WTC11 (cell line): ENCODE measurements around the gene LHFPL2. TPM values are rescaled to one million over a fixed set of nuclear protein-coding genes. Genes with fewer than 3 reads are reported as not detected.

ENCODE experiments used
- ATAC-seq: fragments of 200-7000 bp; cut with Tn5 transposase; 2 replicates; pipeline ENCODE4 v1.10.0; 2021; ENCODE audit warnings: mild to moderate bottlenecking, moderate library complexity
- CTCF ChIA-PET: fragments of 300-600 bp; sonication (Branson Sonifier 250); formaldehyde crosslinking; loops from one replicate; lab custom pipeline; 2021; ENCODE audit warnings: antibody characterized with exemption; lab: Charles Lee
- POLR2A ChIA-PET: fragments of 350-600 bp; sonication (Branson Sonifier 250); formaldehyde crosslinking; loops from one replicate; lab custom pipeline; 2021; ENCODE audit warnings: antibody characterized with exemption; lab: Charles Lee
- DNase-seq: peaks from one replicate; pipeline ENCODE4 v3.0.0; 2021; ENCODE audit warnings: low spot score
- H3K27ac Mint-ChIP-seq: 2 replicates; pipeline ENCODE4 v1.8.0; 2021; ENCODE audit warnings: mixed read lengths
- H3K27me3 Mint-ChIP-seq: 2 replicates; pipeline ENCODE4 v1.8.0; 2021; ENCODE audit warnings: low read depth, mild to moderate bottlenecking, moderate library complexity, mixed read lengths
- H3K36me3 Mint-ChIP-seq: 2 replicates; pipeline ENCODE4 v1.8.0; 2021; ENCODE audit warnings: mixed read lengths
- H3K4me1 Mint-ChIP-seq: 2 replicates; pipeline ENCODE4 v1.8.0; 2022; ENCODE audit warnings: mixed read lengths
- H3K4me3 Mint-ChIP-seq: 2 replicates; pipeline ENCODE4 v1.8.0; 2021; ENCODE audit warnings: mild to moderate bottlenecking, moderate library complexity, mixed read lengths
- H3K9me3 Mint-ChIP-seq: 2 replicates; pipeline ENCODE4 v1.8.0; 2021; ENCODE audit warnings: mixed read lengths
- AR ChIP-seq: fragments of 250-450 bp; sonication (Bioruptor Pico); IDR thresholded peaks from 2 replicates; pipeline ENCODE4 v1.9.0; 2021; ENCODE audit warnings: mild to moderate bottlenecking
- ATF1 ChIP-seq: sonication (generic); formaldehyde crosslinking; IDR thresholded peaks from 2 replicates; pipeline ENCODE4 v1.8.1; 2023; ENCODE audit warnings: mild to moderate bottlenecking, moderate library complexity, missing genetic modification reagents
- CREB1 ChIP-seq: sonication (generic); formaldehyde crosslinking; IDR thresholded peaks from 2 replicates; pipeline ENCODE4 v1.8.0; 2023; ENCODE audit warnings: mild to moderate bottlenecking, missing genetic modification reagents
- CREM ChIP-seq: sonication (generic); formaldehyde crosslinking; IDR thresholded peaks from 2 replicates; pipeline ENCODE4 v1.8.1; 2022; ENCODE audit warnings: mild to moderate bottlenecking, missing genetic modification reagents, moderate library complexity
- EMX1 ChIP-seq: fragments of 250-450 bp; sonication (Bioruptor Pico); IDR thresholded peaks from 2 replicates; pipeline ENCODE4 v1.8.0; 2021; ENCODE audit warnings: mild to moderate bottlenecking
- ERG ChIP-seq: fragments of 250-450 bp; sonication (Bioruptor Pico); IDR thresholded peaks from 2 replicates; pipeline ENCODE4 v1.8.0; 2021; ENCODE audit warnings: mild to moderate bottlenecking
- GTF2I ChIP-seq: fragments of 250-450 bp; sonication (Bioruptor Pico); conservative IDR thresholded peaks from 2 replicates; pipeline ENCODE4 v1.4.0; 2021; ENCODE audit warnings: mild to moderate bottlenecking
- JUN ChIP-seq: sonication (generic); formaldehyde crosslinking; IDR thresholded peaks from 2 replicates; pipeline ENCODE4 v1.8.0; 2023; ENCODE audit warnings: mild to moderate bottlenecking, missing genetic modification reagents
- MXD4 ChIP-seq: fragments of 250-450 bp; sonication (Bioruptor Pico); IDR thresholded peaks from 2 replicates; pipeline ENCODE4 v1.8.0; 2021; ENCODE audit warnings: mild to moderate bottlenecking, moderate library complexity, borderline replicate concordance
- NFE2L1 ChIP-seq: sonication (generic); formaldehyde crosslinking; IDR thresholded peaks from 2 replicates; pipeline ENCODE4 v1.8.1; 2023; ENCODE audit warnings: missing genetic modification reagents
- NR2C2 ChIP-seq: sonication (generic); formaldehyde crosslinking; IDR thresholded peaks from 2 replicates; pipeline ENCODE4 v1.8.0; 2022; ENCODE audit warnings: mild to moderate bottlenecking, missing genetic modification reagents
- OVOL2 ChIP-seq: fragments of 250-450 bp; sonication (Bioruptor Pico); IDR thresholded peaks from 2 replicates; pipeline ENCODE4 v1.9.0; 2021; ENCODE audit warnings: mild to moderate bottlenecking, borderline replicate concordance
- SMAD4 ChIP-seq: sonication (generic); formaldehyde crosslinking; IDR thresholded peaks from 2 replicates; pipeline ENCODE4 v1.8.0; 2022; ENCODE audit warnings: mild to moderate bottlenecking, missing genetic modification reagents
- TP53 ChIP-seq: sonication (generic); formaldehyde crosslinking; IDR thresholded peaks from 2 replicates; pipeline ENCODE4 v1.8.1; 2023; ENCODE audit warnings: mild to moderate bottlenecking, missing genetic modification reagents
- ZBTB21 ChIP-seq: sonication (generic); formaldehyde crosslinking; IDR thresholded peaks from 2 replicates; pipeline ENCODE4 v1.8.1; 2023; ENCODE audit warnings: mild to moderate bottlenecking, missing genetic modification reagents, borderline replicate concordance
- ZBTB43 ChIP-seq: sonication (generic); formaldehyde crosslinking; IDR thresholded peaks from 2 replicates; pipeline ENCODE4 v1.8.1; 2023; ENCODE audit warnings: mild to moderate bottlenecking, missing genetic modification reagents
- ZNF232 ChIP-seq: sonication (generic); formaldehyde crosslinking; IDR thresholded peaks from 2 replicates; pipeline ENCODE4 v1.8.0; 2022; ENCODE audit warnings: mild to moderate bottlenecking, missing genetic modification reagents
- ZNF281 ChIP-seq: sonication (generic); formaldehyde crosslinking; IDR thresholded peaks from 2 replicates; pipeline ENCODE4 v1.8.0; 2023; ENCODE audit warnings: mild to moderate bottlenecking, missing genetic modification reagents
- ZNF396 ChIP-seq: fragments of 250-450 bp; sonication (Bioruptor Pico); IDR thresholded peaks from 2 replicates; pipeline ENCODE4 v1.8.0; 2021; ENCODE audit warnings: mild to moderate bottlenecking, moderate library complexity, borderline replicate concordance
- total RNA-seq: library from RNA; stranded (reverse); gene quantifications from 3 replicates; pipeline ENCODE4 v1.2.3, GENCODE V29; 2021
- TF ChIP-seq, protein P1 (sequence below): sonication (generic); formaldehyde crosslinking; IDR thresholded peaks from 2 replicates; pipeline ENCODE4 v1.8.0; 2022; ENCODE audit warnings: missing genetic modification reagents
- TF ChIP-seq, protein P2 (sequence below): sonication (generic); formaldehyde crosslinking; IDR thresholded peaks from 2 replicates; pipeline ENCODE4 v1.8.0; 2022; ENCODE audit warnings: mild to moderate bottlenecking, missing genetic modification reagents

Gene LHFPL2
- total RNA-seq, 1 experiment from 2014 or later = 40.6 TPM

- Mint-ChIP-seq H3K4me1 (peaks cover 69% of the 10 kb centered on the region), H3K27ac (peak overlapping the region; percentile 53; the same call in 1 of the 2 replicates)
- POLR2A ChIA-PET = no interaction called here
Observed at GRCh38 chr5:78638423-78638822, 10.1 kb downstream of the LHFPL2 start.

DNA sequence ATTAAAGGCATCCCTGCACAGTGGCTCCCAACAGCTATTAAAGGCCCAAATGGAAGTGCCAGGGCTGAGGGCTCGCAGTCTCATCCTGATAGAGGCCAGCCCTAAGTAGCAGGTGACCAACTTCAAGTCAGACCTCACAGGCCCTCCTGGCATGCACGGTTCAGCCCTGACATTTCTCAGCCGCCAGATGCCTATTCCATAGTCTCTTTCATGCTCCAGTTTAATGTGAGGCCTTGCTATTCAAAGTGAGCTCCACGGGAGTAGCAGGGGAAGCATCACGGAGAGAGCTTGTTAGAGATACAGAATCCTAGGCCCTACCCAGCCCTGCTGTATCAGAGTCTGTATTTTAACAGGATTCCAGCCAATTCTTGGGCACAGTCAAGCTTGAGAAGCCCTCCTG, 11.1 kb downstream of the LHFPL2 start:
- H3K36me3 Mint-ChIP-seq = peaks cover 10% of the 10 kb centered on the region
- peaks cover 62% of the 10 kb centered on the region for H3K4me1 Mint-ChIP-seq
- no peak for TF ChIP-seq SMAD4 (CRISPR knock-in tag)
- no peak for TF ChIP-seq MXD4 (CRISPR knock-in tag)
- no peak for TF ChIP-seq GTF2I (CRISPR knock-in tag)
- no peak for TF ChIP-seq ZNF396 (CRISPR knock-in tag)
- no peak overlapping the region for H3K4me3 Mint-ChIP-seq
- H3K27me3 Mint-ChIP-seq = no peaks in the 10 kb centered on the region
- no peak overlapping the region for H3K27ac Mint-ChIP-seq
- peaks cover 4% of the 10 kb centered on the region; the same call in 1 of the 2 replicates for H3K9me3 Mint-ChIP-seq
- ChIA-PET POLR2A (no interaction called here), CTCF (interaction anchor here (1.0 to 1.7 kb wide), 4 partner anchors 10 to 104 kb away, joined by 3 to 6 read pairs (median 4); partner anchors contain the start of gene LHFPL2)
- DNase-seq = no peak
- ATAC-seq = no peak

More at GRCh38 chr5:78638423-78638822, 10.1 kb downstream of the LHFPL2 start:
- no peak overlapping the region for H3K4me3 Mint-ChIP-seq
- peaks cover 4% of the 10 kb centered on the region for H3K36me3 Mint-ChIP-seq
- CTCF ChIA-PET = interaction anchor here (1.0 to 1.7 kb wide), 2 partner anchors 11 to 86 kb away, joined by 3 read pairs; no protein-coding TSS in a partner anchor
- H3K27me3 Mint-ChIP-seq = no peaks in the 10 kb centered on the region
- ATAC-seq = peak; percentile 24
- DNase-seq = no peak
- TF ChIP-seq NFE2L1 (CRISPR knock-in tag) (no peak), CREM (CRISPR knock-in tag) (no peak), NR2C2 (CRISPR knock-in tag) (no peak), EMX1 (no peak), ZBTB43 (CRISPR knock-in tag) (no peak), MXD4 (CRISPR knock-in tag) (no peak), CREB1 (CRISPR knock-in tag) (no peak), ZNF232 (CRISPR knock-in tag) (no peak), SMAD4 (CRISPR knock-in tag) (no peak), JUN (CRISPR knock-in tag) (no peak), AR (CRISPR knock-in tag) (no peak), ZBTB21 (CRISPR knock-in tag) (no peak), OVOL2 (CRISPR knock-in tag) (no peak)
- no peaks in the 10 kb centered on the region for H3K9me3 Mint-ChIP-seq

DNA sequence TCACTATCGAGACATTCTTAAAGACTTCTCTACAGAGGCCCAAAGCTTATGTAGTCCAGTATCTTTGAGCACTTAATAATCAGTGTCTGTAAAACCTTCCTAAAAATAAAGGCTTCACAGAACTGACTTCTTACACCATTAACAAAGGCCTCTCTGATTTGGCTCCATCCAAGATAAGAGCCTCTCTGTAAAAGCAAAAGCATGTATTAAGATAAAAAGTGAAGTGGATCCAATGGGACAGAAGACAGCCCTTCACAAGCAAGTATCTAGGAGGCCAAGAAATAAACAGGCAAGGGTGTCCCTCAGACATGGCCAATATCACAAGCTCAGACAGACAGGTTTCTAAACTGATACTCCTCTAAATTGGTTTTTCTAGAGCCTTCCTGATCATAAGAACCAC, 11.9 kb downstream of the LHFPL2 start:
- 0 out of 2 replicates have a peak overlapping the region, but pooled peaks have one; percentile 0 for H3K27ac Mint-ChIP-seq
- CTCF ChIA-PET = interaction anchor here (0.9 to 1.4 kb wide), 4 partner anchors 9 to 103 kb away, joined by 3 to 6 read pairs (median 4); partner anchors contain the start of gene LHFPL2
- ATAC-seq = no peak
- TF ChIP-seq, protein P1, sequence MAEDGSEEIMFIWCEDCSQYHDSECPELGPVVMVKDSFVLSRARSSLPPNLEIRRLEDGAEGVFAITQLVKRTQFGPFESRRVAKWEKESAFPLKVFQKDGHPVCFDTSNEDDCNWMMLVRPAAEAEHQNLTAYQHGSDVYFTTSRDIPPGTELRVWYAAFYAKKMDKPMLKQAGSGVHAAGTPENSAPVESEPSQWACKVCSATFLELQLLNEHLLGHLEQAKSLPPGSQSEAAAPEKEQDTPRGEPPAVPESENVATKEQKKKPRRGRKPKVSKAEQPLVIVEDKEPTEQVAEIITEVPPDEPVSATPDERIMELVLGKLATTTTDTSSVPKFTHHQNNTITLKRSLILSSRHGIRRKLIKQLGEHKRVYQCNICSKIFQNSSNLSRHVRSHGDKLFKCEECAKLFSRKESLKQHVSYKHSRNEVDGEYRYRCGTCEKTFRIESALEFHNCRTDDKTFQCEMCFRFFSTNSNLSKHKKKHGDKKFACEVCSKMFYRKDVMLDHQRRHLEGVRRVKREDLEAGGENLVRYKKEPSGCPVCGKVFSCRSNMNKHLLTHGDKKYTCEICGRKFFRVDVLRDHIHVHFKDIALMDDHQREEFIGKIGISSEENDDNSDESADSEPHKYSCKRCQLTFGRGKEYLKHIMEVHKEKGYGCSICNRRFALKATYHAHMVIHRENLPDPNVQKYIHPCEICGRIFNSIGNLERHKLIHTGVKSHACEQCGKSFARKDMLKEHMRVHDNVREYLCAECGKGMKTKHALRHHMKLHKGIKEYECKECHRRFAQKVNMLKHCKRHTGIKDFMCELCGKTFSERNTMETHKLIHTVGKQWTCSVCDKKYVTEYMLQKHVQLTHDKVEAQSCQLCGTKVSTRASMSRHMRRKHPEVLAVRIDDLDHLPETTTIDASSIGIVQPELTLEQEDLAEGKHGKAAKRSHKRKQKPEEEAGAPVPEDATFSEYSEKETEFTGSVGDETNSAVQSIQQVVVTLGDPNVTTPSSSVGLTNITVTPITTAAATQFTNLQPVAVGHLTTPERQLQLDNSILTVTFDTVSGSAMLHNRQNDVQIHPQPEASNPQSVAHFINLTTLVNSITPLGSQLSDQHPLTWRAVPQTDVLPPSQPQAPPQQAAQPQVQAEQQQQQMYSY = no peak
- TF ChIP-seq TP53 (CRISPR knock-in tag) = no peak
- TF ChIP-seq, protein P2, sequence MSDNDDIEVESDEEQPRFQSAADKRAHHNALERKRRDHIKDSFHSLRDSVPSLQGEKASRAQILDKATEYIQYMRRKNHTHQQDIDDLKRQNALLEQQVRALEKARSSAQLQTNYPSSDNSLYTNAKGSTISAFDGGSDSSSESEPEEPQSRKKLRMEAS (CRISPR knock-in tag) = no peak
- TF ChIP-seq MXD4 (CRISPR knock-in tag) = no peak
- TF ChIP-seq ATF1 = no peak
- no peak for TF ChIP-seq ZNF281
- TF ChIP-seq ERG (CRISPR knock-in tag) = no peak

More for the DNA sequence above, 11.9 kb downstream of the LHFPL2 start:
- DNase-seq = no peak
- Mint-ChIP-seq H3K4me3 (no peak overlapping the region), H3K9me3 (peaks cover 6% of the 10 kb centered on the region; the same call in 1 of the 2 replicates), H3K36me3 (peaks cover 18% of the 10 kb centered on the region), H3K4me1 (peaks cover 56% of the 10 kb centered on the region), H3K27me3 (no peaks in the 10 kb centered on the region)
- POLR2A ChIA-PET = no interaction called here
